Transverse colon (tissue), 4 donors: ENCODE data around the gene WDR27. TPM values are rescaled to one million over a fixed set of nuclear protein-coding genes. Genes with fewer than 3 reads are reported as not detected.

Source experiments
- DNase-seq: peaks from one replicate; pipeline ENCODE4 v3.0.0-alpha.2; 2019
- H3K27ac ChIP-seq, 4 donors: fragments of 200-600 bp; sonication (generic); 2 replicates each; pipeline ENCODE4 v1.5.1; 2016 to 2018; ENCODE audit warnings: inconsistent platforms in 4 of 4
- H3K27me3 ChIP-seq: fragments of 200-600 bp; sonication (generic); 2 replicates; pipeline ENCODE4 v1.5.1; 2017; ENCODE audit warnings: inconsistent platforms
- H3K36me3 ChIP-seq, 4 donors: fragments of 200-600 bp; sonication (generic); 2 replicates each; pipeline ENCODE4 v1.5.1; 2017 to 2019; ENCODE audit warnings: inconsistent platforms in 4 of 4
- H3K4me1 ChIP-seq, 4 donors: fragments of 200-600 bp; sonication (generic); 2 replicates each; pipeline ENCODE4 v1.5.1; 2017 to 2020; ENCODE audit warnings: inconsistent platforms in 4 of 4
- H3K4me3 ChIP-seq, 4 donors: fragments of 200-600 bp; sonication (generic); 1 replicate in 1 of 4; 2 replicates in 3 of 4; pipeline versions ENCODE4 v1.5.1 to v1.6.1; 2017 to 2019; ENCODE audit warnings: inconsistent platforms in 4 of 4
- H3K9me3 ChIP-seq, 2 donors: fragments of 200-600 bp; sonication (generic); 2 replicates each; pipeline ENCODE4 v1.5.1; 2017 to 2019; ENCODE audit warnings: inconsistent platforms in 2 of 2
- EP300 ChIP-seq: sonication (generic); formaldehyde crosslinking; IDR thresholded peaks from one replicate; pipeline ENCODE4 v1.6.1; 2017; ENCODE audit warnings: antibody characterized with exemption, low read depth
- POLR2A ChIP-seq: fragments of 450-650 bp; IDR thresholded peaks from one replicate; pipeline ENCODE4 v1.6.1; 2016; ENCODE audit warnings: antibody characterized with exemption, mild to moderate bottlenecking, moderate library complexity
- POLR2AphosphoS5 ChIP-seq, 3 donors: sonication (generic); formaldehyde crosslinking; IDR thresholded peaks; one replicate each; pipeline ENCODE4 v1.6.1; 2016; ENCODE audit warnings: antibody characterized with exemption in 3 of 3
- WGBS, 2 donors: methylation state at CpG; one replicate each; pipeline ENCODE4 v1.1.5; 2018; ENCODE audit warnings: low coverage in 1 of 2; 5-methylcytosine and 5-hydroxymethylcytosine counted together
- in situ Hi-C, 4 donors: fragments of 200-750 bp; cut with MboI; loops; one replicate each; pipeline versions ENCODE4 v1.15.0 to v1.15.1; 2017; ENCODE audit warnings: low sequenced_read_pairs in 3 of 4, low pct_ligation_motif_present in 1 of 4, low pct_unique_long_range_greater_than_20kb in 1 of 4
- intact Hi-C: fragments of 100-400 bp; cut with DNase I; formaldehyde crosslinking; loops from one replicate; pipeline ENCODE4 v1.15.1; 2023; ENCODE audit warnings: low total_unique reads
- total RNA-seq, 4 donors: library from RNA; depleted of rRNA; stranded (reverse); fragments of >200 nt; gene quantifications; one replicate each; pipeline ENCODE4 v1.1.0, GENCODE V29; 2016
- TF ChIP-seq, protein P1 (sequence below), 5 experiments: fragments of 200-600 bp in 3 of 5; fragments of 450-650 bp in 2 of 5; sonication (generic) in 3 of 5; IDR thresholded peaks; 1 replicate in 2 of 5; 2 replicates in 3 of 5; pipeline ENCODE4 v1.5.1; 2016 to 2017; ENCODE audit warnings: antibody characterized with exemption in 5 of 5, inconsistent platforms in 3 of 5, mild to moderate bottlenecking in 2 of 5, moderate library complexity in 1 of 5

Gene WDR27
- total RNA-seq, 4 donors from 2014 or later: 44.9 to 75.0 (median 57.0) TPM

DNA sequence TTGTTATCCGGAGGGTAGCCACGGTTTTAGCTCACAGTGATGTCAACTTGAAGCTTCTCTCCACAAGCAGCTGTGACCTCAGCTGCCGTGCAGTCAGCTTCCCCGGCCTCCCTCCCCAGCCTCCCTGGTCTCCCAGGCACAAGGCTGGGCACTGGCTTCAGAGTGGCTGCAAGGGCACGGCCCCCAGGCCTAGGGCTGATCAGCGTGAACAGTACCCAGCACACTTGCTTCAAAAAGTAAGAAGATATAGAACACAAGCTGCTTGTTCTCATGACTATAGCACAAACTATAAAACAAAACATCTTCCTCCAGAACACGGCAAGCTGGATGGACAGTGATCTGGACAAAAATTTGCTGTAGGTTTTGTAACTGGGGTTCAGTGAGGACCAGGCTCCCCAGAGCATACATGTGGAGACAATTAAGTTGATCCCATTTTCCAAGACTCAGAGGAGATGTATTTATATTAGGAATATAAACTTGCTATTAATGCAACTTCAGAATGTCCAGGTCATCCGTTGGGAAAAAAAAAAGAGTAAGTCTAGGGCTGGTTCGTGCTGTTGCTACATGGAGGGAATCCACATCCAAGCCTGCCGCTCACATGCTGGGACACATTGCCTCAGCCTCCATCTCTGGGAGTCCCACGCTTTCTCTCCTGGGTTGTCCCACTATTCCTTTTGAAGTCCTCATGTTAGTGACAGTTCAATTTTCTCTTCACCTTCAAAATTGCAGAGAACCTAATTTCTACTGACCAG lies 248.8 kb downstream of the WDR27 start:
- H3K36me3 ChIP-seq: no peaks in the 10 kb centered on the region
- peak overlapping the region; percentile 61 to 80 (median 76) for H3K27ac ChIP-seq
- H3K4me3 ChIP-seq: no peak overlapping the region
- in situ Hi-C loops: no loop called here
- 88 to 95% methylated on average over 3 to 11 of the region's 11 CpGs for whole genome bisulfite sequencing, 2 donors
- DNase-seq: no peak
- H3K27me3 ChIP-seq: no peaks in the 10 kb centered on the region
- H3K9me3 ChIP-seq: no peaks in the 10 kb centered on the region
- H3K4me1 ChIP-seq: peaks cover 0 to 4% (median 0%) of the 10 kb centered on the region in 4 donors
- intact Hi-C loops: no loop called here
- TF ChIP-seq POLR2A: no peak
- TF ChIP-seq, protein P1, sequence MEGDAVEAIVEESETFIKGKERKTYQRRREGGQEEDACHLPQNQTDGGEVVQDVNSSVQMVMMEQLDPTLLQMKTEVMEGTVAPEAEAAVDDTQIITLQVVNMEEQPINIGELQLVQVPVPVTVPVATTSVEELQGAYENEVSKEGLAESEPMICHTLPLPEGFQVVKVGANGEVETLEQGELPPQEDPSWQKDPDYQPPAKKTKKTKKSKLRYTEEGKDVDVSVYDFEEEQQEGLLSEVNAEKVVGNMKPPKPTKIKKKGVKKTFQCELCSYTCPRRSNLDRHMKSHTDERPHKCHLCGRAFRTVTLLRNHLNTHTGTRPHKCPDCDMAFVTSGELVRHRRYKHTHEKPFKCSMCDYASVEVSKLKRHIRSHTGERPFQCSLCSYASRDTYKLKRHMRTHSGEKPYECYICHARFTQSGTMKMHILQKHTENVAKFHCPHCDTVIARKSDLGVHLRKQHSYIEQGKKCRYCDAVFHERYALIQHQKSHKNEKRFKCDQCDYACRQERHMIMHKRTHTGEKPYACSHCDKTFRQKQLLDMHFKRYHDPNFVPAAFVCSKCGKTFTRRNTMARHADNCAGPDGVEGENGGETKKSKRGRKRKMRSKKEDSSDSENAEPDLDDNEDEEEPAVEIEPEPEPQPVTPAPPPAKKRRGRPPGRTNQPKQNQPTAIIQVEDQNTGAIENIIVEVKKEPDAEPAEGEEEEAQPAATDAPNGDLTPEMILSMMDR (IDR thresholded peaks at IDR 0.05): no peak
- TF ChIP-seq EP300: no peak
- TF ChIP-seq POLR2AphosphoS5 (IDR thresholded peaks at IDR 0.05): no peak

GRCh38 chr6:169452117-169452868 lies 249.5 kb downstream of the WDR27 start:
- Histone ChIP-seq H3K4me3 (peak overlapping the region in 3 of 4 donors; percentile 5 to 33 (median 13)), H3K27me3 (no peaks in the 10 kb centered on the region), H3K4me1 (peaks cover 0 to 4% (median 0%) of the 10 kb centered on the region in 4 donors), H3K36me3 (no peaks in the 10 kb centered on the region), H3K27ac (peak overlapping the region; percentile 61 to 80 (median 76)), H3K9me3 (no peaks in the 10 kb centered on the region)
- TF ChIP-seq POLR2A (no peak), POLR2AphosphoS5 (IDR thresholded peaks at IDR 0.05) (peak in 1 of 3 donors; percentile 20)
- in situ Hi-C loops (no loop called here), intact Hi-C loops (no loop called here)
- DNase-seq: peak; percentile 58
- WGBS, 2 donors: 75 to 80% methylated on average over 32 to 36 of the region's 36 CpGs

- no peak for TF ChIP-seq EP300
- no peak for TF ChIP-seq POLR2AphosphoS5 (IDR thresholded peaks at IDR 0.05)
- TF ChIP-seq POLR2A: no peak
- TF ChIP-seq, protein P1 (IDR thresholded peaks at IDR 0.05): no peak
- DNase-seq: no peak
- WGBS, 2 donors: 76 to 84% methylated on average over 7 to 14 of the region's 14 CpGs
- peak overlapping the region in 1 of 4 donors; percentile 33 for H3K4me3 ChIP-seq
- H3K27ac ChIP-seq: peak overlapping the region; percentile 61 to 80 (median 76)
- H3K9me3 ChIP-seq: no peaks in the 10 kb centered on the region
- no peaks in the 10 kb centered on the region for H3K27me3 ChIP-seq
- in situ Hi-C loops: no loop called here
- no peaks in the 10 kb centered on the region for H3K36me3 ChIP-seq
- intact Hi-C loops: no loop called here
- peaks cover 0 to 5% (median 0%) of the 10 kb centered on the region in 4 donors for H3K4me1 ChIP-seq
Measured at GRCh38 chr6:169451065-169451838, 250.6 kb downstream of the WDR27 start.

DNA sequence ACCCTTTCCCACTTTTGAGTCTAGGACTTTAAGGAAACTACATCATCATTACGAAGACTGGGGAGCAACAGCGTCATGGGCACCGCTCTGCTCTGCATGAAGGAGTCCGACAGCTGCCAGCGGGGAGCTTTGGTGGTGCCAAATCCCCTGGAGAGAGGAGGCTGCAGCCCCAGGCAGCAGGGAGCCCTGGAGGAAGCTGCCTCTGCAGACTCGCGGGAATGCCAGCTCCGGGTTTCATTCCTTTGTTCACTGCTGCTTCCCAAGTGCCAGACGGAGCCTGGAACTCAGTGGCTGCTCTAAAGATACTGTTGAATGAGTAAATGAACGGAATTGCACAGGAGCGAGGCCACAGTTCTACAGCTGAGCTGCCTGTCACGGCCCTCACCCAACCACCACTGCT lies 251.7 kb downstream of the WDR27 start:
- no peaks in the 10 kb centered on the region for H3K9me3 ChIP-seq
- 88 to 94% methylated on average over 9 to 12 of the region's 12 CpGs for whole genome bisulfite sequencing, 2 donors
- no peak for TF ChIP-seq POLR2A
- intact Hi-C loops: no loop called here
- in situ Hi-C loops: no loop called here
- H3K36me3 ChIP-seq: no peaks in the 10 kb centered on the region
- H3K4me3 ChIP-seq: no peak overlapping the region
- H3K27me3 ChIP-seq: no peaks in the 10 kb centered on the region
- no peak for DNase-seq
- no peak overlapping the region for H3K27ac ChIP-seq
- H3K4me1 ChIP-seq: peaks cover 0 to 11% (median 5%) of the 10 kb centered on the region in 4 donors
